Glutamatergic neuron (in vitro differentiated cells): ENCODE measurements around the gene IRAG1. TPM values are rescaled to one million over a fixed set of nuclear protein-coding genes. Genes with fewer than 3 reads are reported as not detected.

Experiments
- DNase-seq: peaks from one replicate; pipeline ENCODE4 v3.0.0; 2022
- H3K27ac Mint-ChIP-seq: one replicate; pipeline ENCODE4 v1.8.0; 2020; ENCODE audit warnings: mild to moderate bottlenecking, mixed read lengths, inconsistent platforms; ENCODE audit not compliant: unreplicated experiment
- H3K27me3 Mint-ChIP-seq: one replicate; pipeline ENCODE4 v1.8.0; 2020; ENCODE audit warnings: mild to moderate bottlenecking, moderate library complexity, mixed read lengths, inconsistent platforms; ENCODE audit not compliant: unreplicated experiment
- H3K36me3 Mint-ChIP-seq: one replicate; pipeline ENCODE4 v1.8.0; 2020; ENCODE audit warnings: mild to moderate bottlenecking, mixed read lengths, inconsistent platforms; ENCODE audit not compliant: unreplicated experiment
- H3K4me1 Mint-ChIP-seq: one replicate; pipeline ENCODE4 v1.8.0; 2020; ENCODE audit warnings: mild to moderate bottlenecking, low read depth, mixed read lengths, inconsistent platforms; ENCODE audit not compliant: unreplicated experiment
- H3K4me3 Mint-ChIP-seq: one replicate; pipeline ENCODE4 v1.8.0; 2020; ENCODE audit warnings: mild to moderate bottlenecking, mixed read lengths, inconsistent platforms; ENCODE audit not compliant: unreplicated experiment
- H3K9me3 Mint-ChIP-seq: one replicate; pipeline ENCODE4 v1.8.0; 2020; ENCODE audit warnings: mild to moderate bottlenecking, moderate library complexity, mixed read lengths, inconsistent platforms; ENCODE audit not compliant: unreplicated experiment
- total RNA-seq: library from RNA; stranded (reverse); fragmentation: NEBNext Ultra II Directional; extraction: Animal tissue kit (Norgen Biotek cat#: 25700); gene quantifications from one replicate; pipeline ENCODE4 v1.2.1, GENCODE V29; 2021; ENCODE audit not compliant: unreplicated experiment
- TF ChIP-seq, protein P1 (sequence below): fragments of 200-600 bp; sonication (generic); IDR thresholded peaks from one replicate; pipeline ENCODE4 v1.5.0; 2021; ENCODE audit not compliant: partially characterized antibody, unreplicated experiment

The IRAG1 gene
- total RNA-seq, 1 donor from 2014 or later, result 4.2 TPM

DNA sequence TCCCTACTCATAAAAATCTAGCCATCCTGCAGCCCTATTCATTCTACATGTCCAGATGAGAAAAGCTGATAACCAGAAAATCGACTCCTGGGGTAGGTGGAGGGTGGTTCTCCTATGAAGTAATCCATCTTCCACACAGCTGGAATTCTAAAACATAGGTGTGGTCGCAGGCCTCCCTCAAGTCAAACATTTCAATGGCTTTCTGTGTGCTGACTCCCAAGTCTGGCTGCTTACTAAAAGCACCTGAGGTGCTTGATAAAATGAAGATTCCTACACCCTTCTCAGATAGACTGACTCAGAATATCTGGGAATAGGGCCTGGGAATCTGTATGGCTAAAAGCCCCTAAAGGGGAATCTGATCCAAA is 26.1 kb downstream of the IRAG1 start:
- peaks cover 20% of the 10 kb centered on the region for H3K4me1 Mint-ChIP-seq
- H3K36me3 Mint-ChIP-seq, result peaks cover 5% of the 10 kb centered on the region
- no peak for DNase-seq
- TF ChIP-seq, protein P1, sequence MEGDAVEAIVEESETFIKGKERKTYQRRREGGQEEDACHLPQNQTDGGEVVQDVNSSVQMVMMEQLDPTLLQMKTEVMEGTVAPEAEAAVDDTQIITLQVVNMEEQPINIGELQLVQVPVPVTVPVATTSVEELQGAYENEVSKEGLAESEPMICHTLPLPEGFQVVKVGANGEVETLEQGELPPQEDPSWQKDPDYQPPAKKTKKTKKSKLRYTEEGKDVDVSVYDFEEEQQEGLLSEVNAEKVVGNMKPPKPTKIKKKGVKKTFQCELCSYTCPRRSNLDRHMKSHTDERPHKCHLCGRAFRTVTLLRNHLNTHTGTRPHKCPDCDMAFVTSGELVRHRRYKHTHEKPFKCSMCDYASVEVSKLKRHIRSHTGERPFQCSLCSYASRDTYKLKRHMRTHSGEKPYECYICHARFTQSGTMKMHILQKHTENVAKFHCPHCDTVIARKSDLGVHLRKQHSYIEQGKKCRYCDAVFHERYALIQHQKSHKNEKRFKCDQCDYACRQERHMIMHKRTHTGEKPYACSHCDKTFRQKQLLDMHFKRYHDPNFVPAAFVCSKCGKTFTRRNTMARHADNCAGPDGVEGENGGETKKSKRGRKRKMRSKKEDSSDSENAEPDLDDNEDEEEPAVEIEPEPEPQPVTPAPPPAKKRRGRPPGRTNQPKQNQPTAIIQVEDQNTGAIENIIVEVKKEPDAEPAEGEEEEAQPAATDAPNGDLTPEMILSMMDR, result no peak
- H3K4me3 Mint-ChIP-seq, result no peak overlapping the region
- H3K27me3 Mint-ChIP-seq, result no peaks in the 10 kb centered on the region
- no peak overlapping the region for H3K27ac Mint-ChIP-seq
- peaks cover 1% of the 10 kb centered on the region for H3K9me3 Mint-ChIP-seq

DNA sequence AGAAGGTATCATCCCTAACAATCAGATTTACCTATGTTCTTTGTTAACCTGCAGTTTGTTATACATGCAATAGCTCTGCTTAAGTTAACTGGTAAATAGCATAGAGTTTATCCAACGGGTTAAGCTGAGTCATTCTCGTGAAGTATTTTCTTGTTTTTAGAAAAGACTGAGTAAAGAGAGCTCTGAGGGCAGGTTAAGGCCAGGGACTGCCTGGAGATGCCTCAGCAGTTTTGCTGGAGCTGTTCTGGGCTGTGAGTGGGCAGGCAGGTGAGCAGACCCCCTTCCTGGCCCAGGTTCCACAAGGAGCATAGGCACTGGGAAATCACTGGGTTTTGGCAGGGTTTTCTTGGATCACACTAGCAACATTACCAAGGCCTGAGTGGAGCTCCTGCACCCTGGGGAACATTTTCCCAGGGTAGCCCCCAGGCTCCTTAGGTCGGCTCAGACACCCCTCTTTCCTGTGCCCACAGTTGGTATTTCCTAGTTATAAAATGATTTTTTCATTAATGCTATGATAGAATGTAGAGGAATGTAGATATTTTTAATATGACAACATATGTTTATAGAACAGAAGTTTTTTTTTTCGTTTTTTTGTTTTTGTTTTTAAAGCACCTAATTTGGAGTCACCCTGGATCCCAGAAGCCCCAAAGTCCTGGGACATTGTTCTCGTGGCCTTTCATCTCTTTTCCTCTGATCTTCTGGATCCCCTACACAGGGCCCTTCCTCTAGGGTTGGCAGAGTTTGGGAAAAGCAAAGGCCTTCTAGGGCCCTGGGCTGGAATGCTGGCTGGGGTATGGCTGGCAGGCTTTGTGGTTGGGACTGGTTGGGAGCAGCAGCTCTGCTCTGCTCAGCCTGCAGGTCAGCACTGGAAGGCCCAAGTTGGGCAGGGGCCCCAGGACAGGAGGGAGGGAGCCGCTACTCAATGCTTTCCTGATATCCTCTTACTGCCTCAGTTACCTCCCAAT is 26.7 kb downstream of the IRAG1 start:
- peaks cover 5% of the 10 kb centered on the region for H3K36me3 Mint-ChIP-seq
- peaks cover 1% of the 10 kb centered on the region for H3K9me3 Mint-ChIP-seq
- no peak for DNase-seq
- peaks cover 2% of the 10 kb centered on the region for H3K27me3 Mint-ChIP-seq
- H3K4me1 Mint-ChIP-seq, result peaks cover 20% of the 10 kb centered on the region
- no peak overlapping the region for H3K4me3 Mint-ChIP-seq
- H3K27ac Mint-ChIP-seq, result no peak overlapping the region
- TF ChIP-seq, protein P1, result no peak

DNA sequence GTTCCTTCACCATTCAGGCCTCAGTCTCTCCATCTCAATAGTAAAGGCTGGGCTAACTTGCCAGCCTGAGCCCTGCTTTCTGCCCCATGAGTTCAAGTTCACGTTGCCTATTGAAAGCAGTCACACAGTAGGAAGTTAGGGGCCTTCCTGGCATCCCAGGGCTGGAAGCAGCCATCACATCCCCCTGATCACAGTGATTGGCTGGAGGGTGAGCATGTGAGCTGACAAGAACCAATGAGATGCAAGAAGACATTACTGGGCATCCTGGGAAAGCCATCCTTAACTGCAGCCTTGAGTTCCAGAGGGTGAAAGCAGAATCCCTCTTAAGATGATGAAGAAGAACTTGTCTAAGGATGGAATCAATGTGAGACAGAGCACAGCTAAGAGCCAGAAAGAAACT is 29.1 kb downstream of the IRAG1 start:
- peaks cover 5% of the 10 kb centered on the region for H3K36me3 Mint-ChIP-seq
- TF ChIP-seq, protein P1, result no peak
- DNase-seq, result no peak
- peaks cover 1% of the 10 kb centered on the region for H3K9me3 Mint-ChIP-seq
- H3K4me1 Mint-ChIP-seq, result peaks cover 10% of the 10 kb centered on the region
- no peak overlapping the region for H3K27ac Mint-ChIP-seq
- H3K4me3 Mint-ChIP-seq, result no peak overlapping the region
- H3K27me3 Mint-ChIP-seq, result peaks cover 2% of the 10 kb centered on the region

DNA sequence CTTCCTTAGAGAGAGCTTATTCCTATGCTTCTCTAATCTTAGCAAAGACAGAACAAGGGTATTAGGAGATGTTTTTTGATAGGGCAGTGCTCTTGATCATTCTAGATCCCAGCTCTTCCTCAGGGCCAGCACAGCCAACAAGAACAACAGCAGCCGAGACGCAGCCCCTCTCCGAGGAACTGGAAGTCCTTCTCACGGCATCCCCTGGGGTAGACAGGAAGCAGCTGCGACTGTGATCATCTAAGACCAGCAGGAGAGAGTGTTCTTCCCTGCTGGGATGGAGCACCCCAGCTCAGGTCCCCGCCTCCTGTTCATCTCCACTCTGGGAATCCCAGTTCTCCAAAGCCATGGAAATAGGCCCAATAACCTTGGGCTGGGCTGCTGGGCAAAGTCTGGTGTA is 29.6 kb downstream of the IRAG1 start:
- no peak for DNase-seq

More for the DNA sequence above, 29.6 kb downstream of the IRAG1 start:
- Mint-ChIP-seq H3K4me1 (peaks cover 5% of the 10 kb centered on the region), H3K9me3 (peaks cover 1% of the 10 kb centered on the region), H3K27me3 (peaks cover 2% of the 10 kb centered on the region), H3K27ac (no peak overlapping the region), H3K36me3 (peaks cover 5% of the 10 kb centered on the region), H3K4me3 (no peak overlapping the region)
- TF ChIP-seq, protein P1, result no peak
